HEK293T (cell line): Measurements from ENCODE around the gene HOXA7.

Experiments
- ARNT ChIP-seq: fragments of 450-650 bp; IDR thresholded peaks from 2 replicates; pipeline ENCODE4 v1.6.1; 2017; ENCODE audit warnings: mild to moderate bottlenecking
- BHLHE40 ChIP-seq: fragments of 450-650 bp; IDR thresholded peaks from 2 replicates; pipeline ENCODE4 v1.6.1; 2016; ENCODE audit warnings: mild to moderate bottlenecking, moderate library complexity, borderline replicate concordance
- CTBP1 ChIP-seq: fragments of 450-650 bp; IDR thresholded peaks from 2 replicates; pipeline ENCODE4 v1.6.1; 2016; ENCODE audit warnings: borderline replicate concordance
- ELF4 ChIP-seq: fragments of 450-650 bp; IDR thresholded peaks from 2 replicates; pipeline ENCODE4 v1.6.1; 2017; ENCODE audit warnings: antibody characterized with exemption
- FOXA1 ChIP-seq: fragments of 450-650 bp; IDR thresholded peaks from 2 replicates; pipeline ENCODE4 v1.6.1; 2016; ENCODE audit warnings: mild to moderate bottlenecking
- FOXK2 ChIP-seq: fragments of 450-650 bp; IDR thresholded peaks from 2 replicates; pipeline ENCODE4 v1.6.1; 2016; ENCODE audit warnings: mild to moderate bottlenecking
- FOXM1 ChIP-seq: fragments of 450-650 bp; IDR thresholded peaks from 2 replicates; pipeline ENCODE4 v1.6.1; 2017; ENCODE audit warnings: mild to moderate bottlenecking, borderline replicate concordance
- LEF1 ChIP-seq: fragments of 450-650 bp; IDR thresholded peaks from 2 replicates; pipeline ENCODE4 v1.6.1; 2017; ENCODE audit warnings: mild to moderate bottlenecking, borderline replicate concordance
- NFRKB ChIP-seq: fragments of 450-650 bp; IDR thresholded peaks from 2 replicates; pipeline ENCODE4 v1.6.1; 2016; ENCODE audit warnings: mild to moderate bottlenecking, moderate library complexity
- PKNOX1 ChIP-seq: fragments of 450-650 bp; IDR thresholded peaks from 2 replicates; pipeline ENCODE4 v1.6.1; 2016
- SP1 ChIP-seq: fragments of 450-650 bp; IDR thresholded peaks from 2 replicates; pipeline ENCODE4 v1.6.1; 2017
- SUZ12 ChIP-seq: fragments of 450-650 bp; IDR thresholded peaks from 2 replicates; pipeline ENCODE4 v1.6.1; 2016; ENCODE audit warnings: mild to moderate bottlenecking
- TARDBP ChIP-seq: fragments of 450-650 bp; IDR thresholded peaks from 2 replicates; pipeline ENCODE4 v1.6.1; 2016
- ZNF384 ChIP-seq: fragments of 450-650 bp; IDR thresholded peaks from 2 replicates; pipeline ENCODE4 v1.6.1; 2016

- TF ChIP-seq ARNT (no peak), FOXA1 (no peak), FOXK2 (no peak), SP1 (no peak), LEF1 (no peak), CTBP1 (no peak), SUZ12 (no peak), PKNOX1 (no peak), ELF4 (no peak), BHLHE40 (no peak), TARDBP (no peak), NFRKB (no peak), FOXM1 (no peak), ZNF384 (no peak)
Measured at GRCh38 chr7:27203365-27203953, 47.0 kb upstream of the HOXA7 start.
